Measurements from ENCODE around the gene CACNA2D4.
A peak's percentile ranks its signal among the peaks of the same experiment; 100 is the strongest.

Gene CACNA2D4

DNA sequence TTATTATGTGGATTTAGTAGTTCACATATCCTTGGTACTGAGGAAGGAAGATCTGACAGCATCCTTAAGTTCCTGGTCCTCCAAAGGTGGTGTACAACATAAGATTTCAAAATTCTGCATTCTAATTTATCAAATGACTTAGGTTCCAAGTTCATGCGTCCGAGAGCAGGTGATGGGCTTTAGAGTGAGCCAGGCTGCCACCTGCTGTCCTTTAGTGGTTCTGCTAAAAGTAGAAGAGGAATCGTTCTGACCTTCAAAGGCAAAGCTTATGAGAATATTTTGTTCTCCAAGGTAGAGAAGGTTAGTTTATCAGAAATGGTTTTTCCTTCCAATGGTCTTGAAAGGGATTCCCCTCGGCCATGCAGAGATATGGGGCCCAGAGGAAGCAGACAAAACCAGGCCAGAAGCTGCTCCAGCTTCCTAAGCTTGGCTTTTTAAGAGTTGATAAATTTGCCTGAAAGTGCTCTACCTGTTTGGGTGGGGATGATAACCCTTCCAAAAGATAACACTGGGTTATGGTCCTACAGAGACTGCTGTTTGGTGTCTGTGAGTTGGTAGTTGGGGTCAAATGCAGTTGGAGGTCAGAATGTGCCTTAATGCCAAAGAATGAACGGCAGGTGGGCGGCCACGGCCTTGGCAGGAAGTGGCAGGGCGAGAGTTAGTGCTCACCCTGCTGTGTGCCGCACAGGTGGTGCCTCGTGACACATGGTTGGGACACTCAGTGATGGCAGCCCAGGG lies 127.2 kb downstream of the CACNA2D4 start:
- peak; percentile 34 for DNase-seq (ENCODE audit: low read depth)
- TF ChIP-seq, protein P1, sequence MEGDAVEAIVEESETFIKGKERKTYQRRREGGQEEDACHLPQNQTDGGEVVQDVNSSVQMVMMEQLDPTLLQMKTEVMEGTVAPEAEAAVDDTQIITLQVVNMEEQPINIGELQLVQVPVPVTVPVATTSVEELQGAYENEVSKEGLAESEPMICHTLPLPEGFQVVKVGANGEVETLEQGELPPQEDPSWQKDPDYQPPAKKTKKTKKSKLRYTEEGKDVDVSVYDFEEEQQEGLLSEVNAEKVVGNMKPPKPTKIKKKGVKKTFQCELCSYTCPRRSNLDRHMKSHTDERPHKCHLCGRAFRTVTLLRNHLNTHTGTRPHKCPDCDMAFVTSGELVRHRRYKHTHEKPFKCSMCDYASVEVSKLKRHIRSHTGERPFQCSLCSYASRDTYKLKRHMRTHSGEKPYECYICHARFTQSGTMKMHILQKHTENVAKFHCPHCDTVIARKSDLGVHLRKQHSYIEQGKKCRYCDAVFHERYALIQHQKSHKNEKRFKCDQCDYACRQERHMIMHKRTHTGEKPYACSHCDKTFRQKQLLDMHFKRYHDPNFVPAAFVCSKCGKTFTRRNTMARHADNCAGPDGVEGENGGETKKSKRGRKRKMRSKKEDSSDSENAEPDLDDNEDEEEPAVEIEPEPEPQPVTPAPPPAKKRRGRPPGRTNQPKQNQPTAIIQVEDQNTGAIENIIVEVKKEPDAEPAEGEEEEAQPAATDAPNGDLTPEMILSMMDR (IDR thresholded peaks at IDR 0.05; ENCODE audit: low read depth, low read length, missing control alignments), result peak; percentile 78
- no peak overlapping the region for H3K4me3 ChIP-seq (ENCODE audit: low read depth, low read length)

GRCh38 chr12:1790444-1790843 lies 128.0 kb downstream of the CACNA2D4 start:
- H3K4me3 ChIP-seq (ENCODE audit: low read depth, low read length), result no peak overlapping the region
- TF ChIP-seq, protein P1 (IDR thresholded peaks at IDR 0.05; ENCODE audit: low read depth, low read length, missing control alignments), result no peak
- DNase-seq (ENCODE audit: low read depth), result no peak

GRCh38 chr12:1787714-1788113 lies 130.7 kb downstream of the CACNA2D4 start:
- TF ChIP-seq, protein P1 (IDR thresholded peaks at IDR 0.05; ENCODE audit: low read depth, low read length, missing control alignments), result no peak
- no peak for DNase-seq (ENCODE audit: low read depth)
- no peak overlapping the region for H3K4me3 ChIP-seq (ENCODE audit: low read depth, low read length)

- no peak for DNase-seq (ENCODE audit: low read depth)
- TF ChIP-seq, protein P1 (IDR thresholded peaks at IDR 0.05; ENCODE audit: low read depth, low read length, missing control alignments), result no peak
Measured at GRCh38 chr12:1782215-1782614, 136.2 kb downstream of the CACNA2D4 start.

GRCh38 chr12:1781772-1782171 lies 136.7 kb downstream of the CACNA2D4 start:
- TF ChIP-seq, protein P1 (IDR thresholded peaks at IDR 0.05; ENCODE audit: low read depth, low read length, missing control alignments), result no peak
- no peak for DNase-seq (ENCODE audit: low read depth)
- no peak overlapping the region for H3K4me3 ChIP-seq (ENCODE audit: low read depth, low read length)

More at GRCh38 chr12:1782215-1782614, 136.2 kb downstream of the CACNA2D4 start:
- H3K4me3 ChIP-seq (ENCODE audit: low read depth, low read length), result no peak overlapping the region

DNA sequence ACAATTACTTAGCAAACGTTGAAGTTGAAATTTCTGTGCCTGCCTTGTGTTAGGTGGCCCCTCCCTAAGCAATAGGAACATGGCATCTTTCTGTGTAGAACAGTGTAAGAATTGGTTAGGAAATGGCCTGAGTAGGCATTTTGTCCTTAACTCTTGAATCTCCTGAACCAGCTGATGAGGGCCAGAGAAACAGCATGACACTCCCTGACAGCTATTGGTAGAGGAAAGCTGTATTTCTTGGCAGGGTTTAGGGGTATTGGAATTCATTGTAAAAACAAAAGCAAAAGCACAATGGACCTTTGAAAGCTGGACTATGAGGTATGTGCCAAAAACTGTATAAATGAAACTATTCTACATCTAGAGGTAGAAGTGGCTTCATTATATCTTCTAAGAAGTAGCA lies 138.7 kb downstream of the CACNA2D4 start:
- DNase-seq (ENCODE audit: low read depth), result no peak
- H3K4me3 ChIP-seq (ENCODE audit: low read depth, low read length), result no peak overlapping the region
- TF ChIP-seq, protein P1 (IDR thresholded peaks at IDR 0.05; ENCODE audit: low read depth, low read length, missing control alignments), result no peak

GRCh38 chr12:1778911-1779310 lies 139.5 kb downstream of the CACNA2D4 start:
- TF ChIP-seq, protein P1 (IDR thresholded peaks at IDR 0.05; ENCODE audit: low read depth, low read length, missing control alignments), result no peak
- DNase-seq (ENCODE audit: low read depth), result no peak
- no peak overlapping the region for H3K4me3 ChIP-seq (ENCODE audit: low read depth, low read length)
